ENCODE measurements around the gene U2AF1L4. TPM values are rescaled to one million over a fixed set of nuclear protein-coding genes. Genes with fewer than 3 reads are reported as not detected.

The U2AF1L4 gene
- total RNA-seq, 1 experiment from 2014 or later: 37.5 TPM

DNA sequence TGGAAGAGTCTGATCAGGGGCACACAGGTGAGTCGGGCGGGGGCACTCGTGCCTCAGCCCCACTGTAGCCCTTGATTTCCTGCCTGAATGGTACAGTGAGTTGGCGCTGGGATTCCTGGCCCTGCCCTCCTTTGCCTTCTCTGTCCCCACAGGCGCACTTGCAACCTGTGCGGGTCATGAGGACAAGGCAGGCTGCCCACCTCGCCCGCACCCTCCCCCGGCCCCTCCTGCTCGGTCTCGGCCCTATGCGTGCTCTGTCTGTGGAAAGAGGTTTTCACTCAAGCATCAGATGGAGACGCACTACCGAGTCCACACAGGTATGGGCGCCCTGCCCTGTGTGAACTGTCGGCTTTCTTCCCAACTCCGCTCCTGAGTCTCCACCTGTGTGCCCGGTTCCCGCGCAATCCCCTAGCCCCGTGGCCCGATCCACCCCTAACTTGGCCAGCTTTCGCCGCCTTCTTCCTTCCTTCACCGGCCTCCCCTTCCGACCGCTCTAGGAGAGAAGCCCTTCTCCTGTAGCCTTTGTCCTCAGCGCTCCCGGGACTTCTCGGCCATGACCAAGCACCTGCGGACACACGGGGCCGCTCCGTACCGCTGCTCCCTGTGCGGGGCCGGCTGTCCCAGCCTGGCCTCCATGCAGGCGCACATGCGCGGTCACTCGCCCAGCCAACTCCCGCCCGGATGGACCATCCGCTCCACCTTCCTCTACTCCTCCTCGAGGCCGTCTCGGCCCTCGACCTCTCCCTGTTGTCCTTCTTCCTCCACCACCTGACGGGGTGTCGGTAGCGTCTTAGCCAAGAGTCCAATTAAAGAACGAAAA lies 29.0 kb downstream of the U2AF1L4 start:
- TF ChIP-seq, protein P1, sequence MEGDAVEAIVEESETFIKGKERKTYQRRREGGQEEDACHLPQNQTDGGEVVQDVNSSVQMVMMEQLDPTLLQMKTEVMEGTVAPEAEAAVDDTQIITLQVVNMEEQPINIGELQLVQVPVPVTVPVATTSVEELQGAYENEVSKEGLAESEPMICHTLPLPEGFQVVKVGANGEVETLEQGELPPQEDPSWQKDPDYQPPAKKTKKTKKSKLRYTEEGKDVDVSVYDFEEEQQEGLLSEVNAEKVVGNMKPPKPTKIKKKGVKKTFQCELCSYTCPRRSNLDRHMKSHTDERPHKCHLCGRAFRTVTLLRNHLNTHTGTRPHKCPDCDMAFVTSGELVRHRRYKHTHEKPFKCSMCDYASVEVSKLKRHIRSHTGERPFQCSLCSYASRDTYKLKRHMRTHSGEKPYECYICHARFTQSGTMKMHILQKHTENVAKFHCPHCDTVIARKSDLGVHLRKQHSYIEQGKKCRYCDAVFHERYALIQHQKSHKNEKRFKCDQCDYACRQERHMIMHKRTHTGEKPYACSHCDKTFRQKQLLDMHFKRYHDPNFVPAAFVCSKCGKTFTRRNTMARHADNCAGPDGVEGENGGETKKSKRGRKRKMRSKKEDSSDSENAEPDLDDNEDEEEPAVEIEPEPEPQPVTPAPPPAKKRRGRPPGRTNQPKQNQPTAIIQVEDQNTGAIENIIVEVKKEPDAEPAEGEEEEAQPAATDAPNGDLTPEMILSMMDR (IDR thresholded peaks at IDR 0.05; ENCODE audit: unreplicated experiment): no peak
- no peak for DNase-seq (ENCODE audit: unreplicated experiment)
- H3K27ac Mint-ChIP-seq (ENCODE audit: low read depth, unreplicated experiment): peak overlapping the region; percentile 97
- H3K27me3 Mint-ChIP-seq (ENCODE audit: insufficient read depth, unreplicated experiment): no peaks in the 10 kb centered on the region
- TSS peak; percentile 22 for BruUV-seq (replicated peaks)
- no peaks in the 10 kb centered on the region for H3K9me3 Mint-ChIP-seq (ENCODE audit: unreplicated experiment)
- intact Hi-C loops (cut with micrococcal nuclease): no loop called here
- peaks cover 23% of the 10 kb centered on the region for H3K4me1 Mint-ChIP-seq (ENCODE audit: insufficient read depth, unreplicated experiment)
- H3K36me3 Mint-ChIP-seq (ENCODE audit: insufficient read depth, unreplicated experiment): peaks cover 14% of the 10 kb centered on the region
- CTCF ChIA-PET: interaction anchor here (0.5 to 1.3 kb wide), 8 partner anchors 9 to 215 kb away, joined by 3 to 8 read pairs (median 3); no protein-coding TSS in a partner anchor
- peak overlapping the region; percentile 88 for H3K4me3 Mint-ChIP-seq (ENCODE audit: unreplicated experiment)
- POLR2A ChIA-PET: interaction anchor here (0.9 to 1.4 kb wide), 2 partner anchors 29 to 71 kb away, joined by 3 read pairs; partner anchors contain the start of genes PSENEN and U2AF1L4

DNA sequence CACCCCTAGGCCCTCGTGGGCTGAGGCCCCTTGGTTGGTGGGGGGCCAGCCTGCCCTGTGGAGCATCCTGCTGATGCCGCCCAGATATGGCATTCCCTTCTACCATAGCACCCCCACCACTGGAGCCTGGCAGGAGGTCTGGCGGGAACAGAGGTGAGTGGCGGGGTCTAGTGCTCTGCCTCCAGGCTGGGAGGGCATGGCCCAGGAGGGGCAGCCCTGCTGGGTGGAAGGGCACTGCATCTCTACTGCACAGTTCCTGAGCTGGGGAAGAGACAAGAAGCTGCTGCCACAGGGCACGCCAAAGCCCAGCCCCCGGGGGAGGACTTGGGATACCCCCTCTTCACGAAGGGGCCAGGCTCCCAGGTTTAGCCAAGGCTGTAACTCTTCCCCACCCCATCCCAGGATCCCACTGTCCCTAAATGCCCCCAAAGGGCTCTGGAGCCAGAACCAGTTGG lies 29.8 kb downstream of the U2AF1L4 start:
- intact Hi-C loops (cut with micrococcal nuclease): no loop called here
- TF ChIP-seq, protein P1 (IDR thresholded peaks at IDR 0.05; ENCODE audit: unreplicated experiment): no peak
- Mint-ChIP-seq H3K4me3 (ENCODE audit: unreplicated experiment) (peak overlapping the region; percentile 88), H3K36me3 (ENCODE audit: insufficient read depth, unreplicated experiment) (peaks cover 6% of the 10 kb centered on the region), H3K27me3 (ENCODE audit: insufficient read depth, unreplicated experiment) (no peaks in the 10 kb centered on the region), H3K27ac (ENCODE audit: low read depth, unreplicated experiment) (peak overlapping the region; percentile 97), H3K4me1 (ENCODE audit: insufficient read depth, unreplicated experiment) (peaks cover 23% of the 10 kb centered on the region), H3K9me3 (ENCODE audit: unreplicated experiment) (no peaks in the 10 kb centered on the region)
- no peak for DNase-seq (ENCODE audit: unreplicated experiment)
- CTCF ChIA-PET: interaction anchor here (0.5 to 1.5 kb wide), 10 partner anchors 9 to 216 kb away, joined by 3 to 10 read pairs (median 3); no protein-coding TSS in a partner anchor
- POLR2A ChIA-PET: interaction anchor here (0.9 to 1.4 kb wide), 2 partner anchors 30 to 70 kb away, joined by 3 read pairs; partner anchors contain the start of genes PSENEN and U2AF1L4
- no TSS peak for BruUV-seq (replicated peaks)

DNA sequence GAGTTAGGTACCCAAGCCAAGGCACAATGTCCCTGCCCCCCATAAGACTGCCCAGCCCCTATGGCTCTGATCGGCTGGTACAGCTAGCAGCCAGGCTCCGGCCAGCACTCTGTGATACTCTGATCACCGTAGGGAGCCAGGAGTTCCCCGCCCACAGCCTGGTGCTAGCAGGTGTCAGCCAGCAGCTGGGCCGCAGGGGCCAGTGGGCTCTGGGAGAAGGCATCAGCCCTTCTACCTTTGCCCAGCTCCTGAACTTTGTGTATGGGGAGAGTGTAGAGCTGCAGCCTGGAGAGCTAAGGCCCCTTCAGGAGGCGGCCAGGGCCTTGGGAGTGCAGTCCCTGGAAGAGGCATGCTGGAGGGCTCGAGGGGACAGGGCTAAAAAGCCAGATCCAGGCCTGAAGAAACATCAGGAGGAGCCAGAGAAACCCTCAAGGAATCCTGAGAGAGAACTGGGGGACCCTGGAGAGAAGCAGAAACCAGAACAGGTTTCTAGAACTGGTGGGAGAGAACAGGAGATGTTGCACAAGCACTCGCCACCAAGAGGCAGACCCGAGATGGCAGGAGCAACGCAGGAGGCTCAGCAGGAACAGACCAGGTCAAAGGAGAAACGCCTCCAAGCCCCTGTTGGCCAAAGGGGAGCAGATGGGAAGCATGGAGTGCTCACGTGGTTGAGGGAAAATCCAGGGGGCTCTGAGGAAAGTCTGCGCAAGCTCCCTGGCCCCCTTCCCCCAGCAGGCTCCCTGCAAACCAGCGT lies 30.4 kb downstream of the U2AF1L4 start:
- H3K36me3 Mint-ChIP-seq (ENCODE audit: insufficient read depth, unreplicated experiment): no peaks in the 10 kb centered on the region
- no TSS peak for BruUV-seq (replicated peaks)
- no peaks in the 10 kb centered on the region for H3K9me3 Mint-ChIP-seq (ENCODE audit: unreplicated experiment)
- H3K4me3 Mint-ChIP-seq (ENCODE audit: unreplicated experiment): no peak overlapping the region
- intact Hi-C loops (cut with micrococcal nuclease): no loop called here
- no peaks in the 10 kb centered on the region for H3K27me3 Mint-ChIP-seq (ENCODE audit: insufficient read depth, unreplicated experiment)
- H3K27ac Mint-ChIP-seq (ENCODE audit: low read depth, unreplicated experiment): no peak overlapping the region
- ChIA-PET POLR2A (interaction anchor here (1.4 kb wide), 1 partner anchor 70 kb away, joined by 3 read pairs; no protein-coding TSS in a partner anchor), CTCF (interaction anchor here (0.6 to 1.5 kb wide), 4 partner anchors 21 to 166 kb away, joined by 3 to 10 read pairs (median 3); no protein-coding TSS in a partner anchor)
- TF ChIP-seq, protein P1 (IDR thresholded peaks at IDR 0.05; ENCODE audit: unreplicated experiment): no peak
- H3K4me1 Mint-ChIP-seq (ENCODE audit: insufficient read depth, unreplicated experiment): peaks cover 19% of the 10 kb centered on the region
- DNase-seq (ENCODE audit: unreplicated experiment): no peak

Measured in MCF 10A (cell line).